Astrocyte (in vitro differentiated cells and primary cell): ENCODE measurements around the gene DIO3.

Experiments used
- CTCF ChIP-seq: IDR thresholded peaks from 2 replicates; pipeline ENCODE4 v1.5.1; 2011; ENCODE audit warnings: low read depth, mild to moderate bottlenecking, inconsistent platforms, low read length, moderate library complexity; ENCODE audit not compliant: insufficient read depth
- EZH2 ChIP-seq: IDR thresholded peaks from 2 replicates; pipeline ENCODE4 v1.6.1; 2012; ENCODE audit warnings: mild to moderate bottlenecking, low read length, inconsistent platforms; ENCODE audit not compliant: insufficient read depth

DNA sequence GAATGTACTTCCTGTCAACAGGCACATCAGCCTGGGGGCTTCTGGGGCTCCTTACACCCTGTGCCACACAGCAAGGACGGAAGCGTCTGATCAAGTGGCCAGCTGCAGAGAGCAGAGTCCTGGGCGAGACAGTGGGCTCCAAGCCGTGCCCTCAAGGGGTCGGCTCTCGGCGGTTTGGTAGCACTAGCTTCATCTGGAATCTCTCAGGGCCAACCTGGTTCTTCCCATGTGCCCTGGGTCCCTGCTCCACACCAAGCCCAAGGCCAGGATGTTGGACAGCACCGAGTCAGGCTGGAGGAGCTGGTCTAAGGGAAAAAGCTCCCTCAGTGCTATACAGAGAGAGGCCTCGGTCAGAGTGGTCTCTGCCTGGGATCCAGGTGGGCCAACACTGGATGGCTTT, 20.5 kb downstream of the DIO3 start:
- no peak for TF ChIP-seq CTCF
- TF ChIP-seq EZH2, result no peak
